ENCODE measurements around the gene FBLN5. TPM values are rescaled to one million over a fixed set of nuclear protein-coding genes. Genes with fewer than 3 reads are reported as not detected.
"Not testable (repeated sequence)": the region's sequence is repeated elsewhere in the genome, so short reads cannot be mapped to it uniquely, and the experiment has no call there.

The FBLN5 gene
- total and polyA plus RNA-seq, 11 donors, result 26.0 to 129 (median 40.3) TPM

- ATAC-seq (no peak), DNase-seq (no peak)
- TF ChIP-seq CTCF (IDR thresholded peaks at IDR 0.05) (no peak), POLR2A (IDR thresholded peaks at IDR 0.05) (no peak)
- H3K27me3 ChIP-seq, result peaks cover 0 to 9% (median 0%) of the 10 kb centered on the region in 9 donors
- no peaks in the 10 kb centered on the region for H3K36me3 ChIP-seq
- H3K4me3 ChIP-seq, result no peak overlapping the region
- H3K4me1 ChIP-seq, result peaks cover 0 to 5% (median 0%) of the 10 kb centered on the region in 12 donors
- 79 to 96% (median 86%) methylated on average over 1 of the region's 1 CpG for WGBS, 4 donors
- no peak overlapping the region for H3K27ac ChIP-seq
- intact Hi-C loops (cut with DNase I), result no loop called here
- no peaks in the 10 kb centered on the region for H3K9me3 ChIP-seq
Measured at GRCh38 chr14:91847693-91848092, 99.8 kb downstream of the FBLN5 start.

DNA sequence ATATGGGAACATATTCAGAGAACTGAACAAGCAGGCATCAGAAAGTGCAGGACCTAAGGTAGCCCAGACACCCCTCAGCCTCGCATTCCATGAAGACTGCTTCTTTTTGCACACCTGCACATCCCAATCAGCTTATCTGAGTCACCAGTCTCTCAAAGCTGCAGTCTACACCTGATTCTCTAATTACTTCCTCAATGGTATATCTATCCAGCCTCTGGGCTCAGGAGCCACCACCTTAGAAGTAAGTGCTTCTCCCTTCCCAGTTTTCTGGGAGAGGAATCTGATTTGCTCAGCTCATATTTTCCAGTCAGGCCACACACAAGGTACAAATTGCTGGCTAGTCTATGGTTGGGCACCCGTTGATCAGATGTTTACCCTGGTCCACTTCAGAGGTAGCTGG, 101.8 kb downstream of the FBLN5 start:
- H3K4me3 ChIP-seq, result no peak overlapping the region
- H3K27me3 ChIP-seq, result peaks cover 0 to 12% (median 0%) of the 10 kb centered on the region in 9 donors
- intact Hi-C loops (cut with DNase I), result no loop called here
- no peaks in the 10 kb centered on the region for H3K9me3 ChIP-seq
- no peaks in the 10 kb centered on the region for H3K36me3 ChIP-seq
- H3K4me1 ChIP-seq, result peaks cover 0 to 5% (median 0%) of the 10 kb centered on the region in 12 donors
- no peak overlapping the region for H3K27ac ChIP-seq
- TF ChIP-seq CTCF (IDR thresholded peaks at IDR 0.05) (no peak), POLR2A (IDR thresholded peaks at IDR 0.05) (no peak)
- DNase-seq, result no peak
- WGBS, 4 donors, result 81 to 93% (median 85%) methylated on average over 2 of the region's 2 CpGs
- no peak for ATAC-seq

GRCh38 chr14:91845056-91845455, 102.4 kb downstream of the FBLN5 start:
- H3K36me3 ChIP-seq; DNase-seq; H3K4me3 ChIP-seq; intact Hi-C loops (cut with DNase I); H3K9me3 ChIP-seq; ATAC-seq; H3K4me1 ChIP-seq; H3K27ac ChIP-seq: not testable (repeated sequence)
- H3K27me3 ChIP-seq, result peaks cover 0 to 12% (median 0%) of the 10 kb centered on the region in 9 donors
- 92 to 97% (median 96%) methylated on average over 8 of the region's 8 CpGs for WGBS, 4 donors

GRCh38 chr14:91844029-91844428, 103.5 kb downstream of the FBLN5 start:
- WGBS, 4 donors, result 49 to 64% (median 61%) methylated on average over 4 of the region's 4 CpGs
- TF ChIP-seq CTCF (IDR thresholded peaks at IDR 0.05) (no peak), POLR2A (IDR thresholded peaks at IDR 0.05) (no peak)
- intact Hi-C loops (cut with DNase I), result no loop called here
- Histone ChIP-seq H3K27me3 (peaks cover 0 to 15% (median 0%) of the 10 kb centered on the region in 9 donors), H3K4me3 (no peak overlapping the region), H3K27ac (no peak overlapping the region), H3K36me3 (no peaks in the 10 kb centered on the region), H3K9me3 (no peaks in the 10 kb centered on the region), H3K4me1 (peaks cover 0 to 5% (median 0%) of the 10 kb centered on the region in 12 donors)
- DNase-seq (no peak), ATAC-seq (no peak)

DNA sequence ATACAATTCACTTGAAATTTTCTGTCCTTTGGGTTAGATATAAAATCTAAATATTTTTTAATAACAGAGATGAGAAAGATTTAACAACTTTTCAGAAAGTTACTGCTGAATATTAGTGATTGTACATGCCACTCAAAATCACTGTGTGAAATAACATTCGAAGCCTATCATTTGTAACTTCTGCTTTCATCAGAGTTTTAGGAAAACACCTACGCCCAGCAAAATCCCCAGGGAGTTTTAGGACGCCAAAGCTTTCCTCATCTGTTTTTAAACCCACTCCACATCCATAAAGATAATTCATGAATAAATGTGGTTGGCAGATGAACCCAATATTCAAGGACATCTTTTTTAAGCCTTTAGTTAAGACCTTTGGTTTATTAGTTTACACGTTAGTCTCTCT, 104.1 kb downstream of the FBLN5 start:
- Histone ChIP-seq H3K9me3 (no peaks in the 10 kb centered on the region), H3K27ac (no peak overlapping the region), H3K4me1 (peaks cover 0 to 5% (median 0%) of the 10 kb centered on the region in 12 donors), H3K4me3 (no peak overlapping the region), H3K36me3 (no peaks in the 10 kb centered on the region), H3K27me3 (peaks cover 0 to 21% (median 0%) of the 10 kb centered on the region in 9 donors)
- intact Hi-C loops (cut with DNase I), result no loop called here
- TF ChIP-seq CTCF (IDR thresholded peaks at IDR 0.05) (no peak), POLR2A (IDR thresholded peaks at IDR 0.05) (no peak)
- DNase-seq (no peak), ATAC-seq (no peak)
- WGBS, 4 donors, result 49 to 59% (median 55%) methylated on average over 4 of the region's 4 CpGs
